CD1c-positive myeloid dendritic cell (primary cell): Measurements from ENCODE around the gene FERMT3.

Experiments used
- DNase-seq: peaks from one replicate; pipeline ENCODE4 v3.0.0-alpha.2; 2016; ENCODE audit errors: extremely low spot score

FERMT3 gene

GRCh38 chr11:64249038-64249437 lies 42.5 kb downstream of the FERMT3 start:
- DNase-seq: no peak

- no peak for DNase-seq
Measured at GRCh38 chr11:64249563-64250414, 43.3 kb downstream of the FERMT3 start.

GRCh38 chr11:64250415-64251015 lies 44.0 kb downstream of the FERMT3 start:
- DNase-seq: no peak

DNA sequence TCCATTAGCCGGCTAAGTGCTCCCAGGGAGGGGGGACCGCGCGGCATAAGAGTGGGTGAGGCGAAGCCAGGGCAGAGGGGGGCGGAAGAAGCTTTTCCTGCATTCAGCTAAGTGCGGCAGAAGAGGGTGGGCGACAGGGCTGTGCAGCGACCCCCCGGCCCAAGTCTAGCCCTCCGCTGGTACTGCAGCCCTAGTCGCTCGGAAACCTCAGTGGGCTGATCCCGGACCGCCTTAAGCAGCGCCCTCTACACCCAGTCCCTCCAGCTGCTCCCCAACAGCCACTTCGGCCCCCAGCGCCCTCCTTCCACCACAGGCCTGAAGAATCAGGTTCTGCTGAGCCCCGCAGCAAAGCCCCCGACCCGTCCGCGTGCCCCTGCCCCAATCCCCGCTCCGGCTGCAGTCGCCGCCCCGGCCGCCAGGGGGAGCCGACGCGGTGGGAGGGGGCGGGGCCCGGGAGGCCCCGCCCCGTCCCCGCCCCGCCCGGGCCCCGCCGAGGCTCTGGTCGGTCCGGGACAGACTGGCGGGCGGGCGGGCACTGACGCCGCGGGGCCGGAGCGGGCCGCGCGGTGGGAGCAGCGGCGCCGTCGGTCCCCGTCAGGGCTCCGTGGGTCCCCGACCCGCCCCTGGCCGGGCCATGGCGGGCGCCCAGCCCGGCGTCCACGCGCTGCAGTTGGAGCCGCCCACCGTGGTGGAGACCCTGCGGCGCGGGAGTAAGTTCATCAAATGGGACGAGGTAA lies 44.7 kb downstream of the FERMT3 start, which contains the start of gene PLCB3:
PLCB3 (plus strand) TSS at position 515 of the 737 bp plus-strand sequence; CDS start at position 635, 120 bp downstream.
- peak; percentile 88 for DNase-seq

- DNase-seq: no peak
Measured at GRCh38 chr11:64251753-64252002, 45.2 kb downstream of the FERMT3 start.

GRCh38 chr11:64252003-64252872 lies 45.7 kb downstream of the FERMT3 start:
- peak; percentile 36 for DNase-seq

DNA sequence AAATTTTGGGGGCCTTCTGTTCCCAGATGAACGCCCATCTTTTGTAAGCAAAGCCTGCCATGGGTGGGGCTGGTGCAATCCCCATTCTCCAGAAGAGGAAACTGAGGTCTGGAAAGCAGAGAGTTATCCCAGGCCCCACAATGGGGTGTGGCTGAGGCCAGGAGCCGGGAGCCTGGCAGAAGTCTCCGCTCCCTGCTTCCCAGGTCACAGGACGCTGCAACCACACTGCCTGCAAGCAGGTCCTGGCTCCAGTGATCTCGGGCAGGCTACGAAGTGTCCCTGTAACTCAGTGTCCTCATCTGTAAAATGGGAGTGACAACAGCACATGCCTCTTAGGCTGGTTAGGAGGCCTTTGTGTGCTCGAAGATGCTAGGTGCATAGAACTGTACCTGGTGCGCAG lies 46.5 kb downstream of the FERMT3 start:
- no peak for DNase-seq

DNA sequence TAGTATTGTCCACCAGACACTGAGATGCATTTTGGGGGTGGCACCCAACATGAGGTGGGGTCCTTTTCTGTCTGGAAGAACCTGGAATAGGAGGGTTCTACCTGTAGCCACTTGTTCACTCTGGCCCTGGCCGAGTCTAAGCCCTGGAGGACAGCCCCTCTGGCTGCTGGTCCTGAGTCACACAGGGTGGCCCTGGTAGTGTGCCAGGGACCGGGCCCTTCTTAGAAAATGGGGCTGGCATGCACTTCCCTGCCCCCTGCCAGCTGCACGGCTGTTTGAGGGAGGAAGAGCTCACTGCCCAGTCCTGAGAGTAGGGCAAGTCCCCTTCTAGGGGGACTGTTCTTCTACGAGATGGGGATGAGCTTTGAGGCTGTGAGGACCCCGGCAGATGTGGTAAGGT lies 47.0 kb downstream of the FERMT3 start:
- no peak for DNase-seq

GRCh38 chr11:64254326-64254725 lies 47.8 kb downstream of the FERMT3 start:
- no peak for DNase-seq

DNA sequence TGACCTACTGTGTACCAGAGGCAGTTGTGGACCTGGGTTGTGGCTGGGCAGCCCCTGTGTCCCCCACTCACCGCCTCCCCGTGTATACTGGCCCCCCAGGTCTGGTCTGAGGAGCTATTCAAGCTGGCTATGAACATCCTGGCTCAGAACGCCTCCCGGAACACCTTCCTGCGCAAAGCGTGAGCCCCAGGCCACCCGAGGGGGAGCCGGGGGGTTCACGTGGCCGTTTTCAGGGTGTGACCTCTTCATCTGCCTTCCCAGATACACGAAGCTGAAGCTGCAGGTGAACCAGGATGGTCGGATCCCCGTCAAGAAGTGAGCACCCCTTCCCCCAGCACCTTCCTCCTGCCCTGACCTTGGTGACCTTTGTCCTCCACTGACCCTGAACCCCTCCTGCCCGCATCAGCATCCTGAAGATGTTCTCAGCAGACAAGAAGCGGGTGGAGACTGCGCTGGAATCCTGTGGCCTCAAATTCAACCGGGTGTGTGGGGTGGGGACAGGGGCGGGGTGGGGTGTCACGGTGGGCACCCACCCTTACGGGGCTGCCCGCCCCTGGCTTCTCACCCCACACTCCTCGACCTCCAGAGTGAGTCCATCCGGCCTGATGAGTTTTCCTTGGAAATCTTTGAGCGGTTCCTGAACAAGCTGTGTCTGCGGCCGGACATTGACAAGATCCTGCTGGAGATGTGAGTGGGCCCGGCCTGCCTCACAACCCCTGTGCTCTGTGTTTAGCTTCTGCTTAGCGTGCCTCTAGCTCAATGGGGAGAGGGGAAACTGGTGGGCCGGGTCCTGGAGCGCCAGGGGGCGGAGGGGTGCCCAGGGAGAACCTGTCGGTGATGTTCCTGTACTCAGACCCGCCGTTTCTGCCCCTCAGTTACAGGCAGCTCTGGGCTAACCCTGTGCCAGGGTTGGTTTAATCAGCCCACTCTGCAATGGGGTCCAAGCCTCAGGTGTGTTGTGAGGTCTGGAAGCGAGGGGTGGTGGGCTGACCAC lies 48.9 kb downstream of the FERMT3 start:
- DNase-seq: no peak

GRCh38 chr11:64256300-64256699 lies 49.8 kb downstream of the FERMT3 start:
- DNase-seq: no peak

DNA sequence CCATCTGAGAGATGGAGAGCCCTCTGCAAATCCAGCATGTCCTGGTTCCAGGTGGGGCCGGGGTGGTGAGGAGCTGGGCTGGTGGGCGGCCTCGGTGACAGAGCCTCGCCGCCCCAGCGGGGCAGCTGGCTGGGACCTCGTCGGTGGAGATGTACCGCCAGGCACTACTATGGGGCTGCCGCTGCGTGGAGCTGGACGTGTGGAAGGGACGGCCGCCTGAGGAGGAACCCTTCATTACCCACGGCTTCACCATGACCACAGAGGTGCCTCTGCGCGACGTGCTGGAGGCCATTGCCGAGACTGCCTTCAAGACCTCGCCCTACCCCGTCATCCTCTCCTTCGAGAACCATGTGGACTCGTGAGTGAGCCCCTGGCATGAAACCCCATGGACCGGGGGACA lies 51.8 kb downstream of the FERMT3 start:
- no peak for DNase-seq

- no peak for DNase-seq
Measured at GRCh38 chr11:64258946-64259532, 52.5 kb downstream of the FERMT3 start.

DNA sequence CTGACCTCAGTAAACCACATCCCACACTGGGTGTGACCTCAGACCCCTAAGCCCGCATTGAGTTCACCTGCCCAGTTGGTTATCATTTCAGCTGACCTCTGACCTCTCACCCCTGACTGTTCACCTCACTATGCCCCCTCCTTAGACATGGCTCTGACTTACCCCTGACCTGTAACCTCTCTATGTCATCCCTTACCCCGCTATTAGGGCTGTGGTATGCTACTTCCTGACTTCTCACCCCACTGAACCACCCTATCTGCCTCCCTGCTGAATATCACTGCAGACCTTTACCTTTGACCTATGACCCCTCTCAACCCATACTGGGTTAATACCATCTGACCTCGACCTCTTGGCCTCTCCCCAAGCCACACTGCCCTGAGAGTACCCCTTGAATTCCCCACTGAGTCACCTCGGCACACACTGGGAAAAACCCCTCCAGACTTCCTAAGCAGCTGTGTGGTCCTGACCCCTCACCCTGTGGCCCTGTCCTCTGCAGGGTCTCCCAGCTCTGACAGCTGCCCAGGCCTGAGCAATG lies 53.1 kb downstream of the FERMT3 start:
- no peak for DNase-seq

GRCh38 chr11:64260147-64260708 lies 53.7 kb downstream of the FERMT3 start:
- no peak for DNase-seq

- DNase-seq: no peak
Measured at GRCh38 chr11:64261556-64262080, 55.1 kb downstream of the FERMT3 start.

DNA sequence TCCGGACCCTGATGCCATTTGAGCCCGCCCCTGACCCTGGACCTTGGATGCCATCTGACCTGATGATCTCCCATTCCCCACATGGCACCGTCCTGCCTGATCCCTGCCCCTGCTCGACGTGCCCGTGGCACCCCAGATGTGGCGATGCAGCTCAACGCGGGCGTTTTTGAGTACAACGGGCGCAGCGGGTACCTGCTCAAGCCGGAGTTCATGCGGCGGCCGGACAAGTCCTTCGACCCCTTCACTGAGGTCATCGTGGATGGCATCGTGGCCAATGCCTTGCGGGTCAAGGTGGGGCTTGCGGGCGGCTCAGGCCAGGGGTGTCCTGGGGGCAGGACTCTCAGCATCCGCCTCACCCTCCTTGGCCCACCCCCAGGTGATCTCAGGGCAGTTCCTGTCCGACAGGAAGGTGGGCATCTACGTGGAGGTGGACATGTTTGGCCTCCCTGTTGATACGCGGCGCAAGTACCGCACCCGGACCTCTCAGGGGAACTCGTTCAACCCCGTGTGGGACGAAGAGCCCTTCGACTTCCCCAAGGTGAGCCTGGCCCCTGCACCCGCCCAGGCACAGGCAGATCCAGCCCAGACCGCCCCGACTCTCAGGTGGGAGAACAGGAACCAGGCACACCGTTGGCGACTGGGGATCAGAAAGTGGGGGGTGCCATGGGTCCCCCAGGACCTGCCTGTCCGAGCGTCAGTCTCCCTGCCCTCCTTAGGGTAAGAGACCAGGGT lies 55.9 kb downstream of the FERMT3 start:
- no peak for DNase-seq

DNA sequence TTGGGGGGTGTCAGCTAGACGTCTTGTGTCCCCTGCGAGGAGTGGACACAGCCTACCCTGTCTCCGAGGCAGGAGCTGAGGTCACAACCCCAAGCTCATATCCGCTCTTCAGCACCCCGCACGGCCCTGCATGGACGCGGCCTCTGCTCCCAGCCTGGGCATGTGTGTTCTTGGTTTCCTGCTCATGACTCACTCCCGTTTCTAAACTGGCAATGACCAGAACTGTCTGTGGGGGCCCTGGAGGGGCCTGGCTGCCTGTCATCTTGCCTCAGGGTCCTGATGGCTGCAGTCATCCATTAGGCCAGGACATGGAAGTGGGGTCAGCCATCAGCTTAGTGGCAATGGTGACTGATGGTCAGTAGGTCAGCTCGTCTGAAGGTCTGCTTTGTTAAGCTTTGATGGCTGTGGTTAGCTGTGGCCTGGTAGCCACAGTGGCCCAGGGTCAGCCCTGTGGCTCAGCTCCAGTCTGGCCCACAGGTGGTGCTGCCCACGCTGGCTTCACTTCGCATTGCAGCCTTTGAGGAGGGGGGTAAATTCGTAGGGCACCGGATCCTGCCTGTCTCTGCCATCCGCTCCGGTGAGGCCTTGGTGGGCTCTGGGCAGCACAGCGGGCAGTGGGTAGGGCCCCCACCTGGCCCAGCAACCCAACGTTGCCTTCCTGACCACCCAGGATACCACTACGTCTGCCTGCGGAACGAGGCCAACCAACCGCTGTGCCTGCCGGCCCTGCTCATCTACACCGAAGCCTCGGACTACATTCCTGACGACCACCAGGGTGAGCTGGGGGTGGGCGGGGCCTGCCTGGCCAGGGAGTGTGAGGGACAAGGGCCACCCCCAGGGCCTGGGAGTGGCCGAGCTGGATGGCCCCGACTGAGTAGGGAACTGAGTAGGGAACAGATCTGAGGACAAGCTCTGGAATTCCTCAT lies 56.8 kb downstream of the FERMT3 start:
- no peak for DNase-seq
